Pancreas (tissue), 10 donors: Measurements from ENCODE around the gene KBTBD2. TPM values are rescaled to one million over a fixed set of nuclear protein-coding genes. Genes with fewer than 3 reads are reported as not detected.

Experiments used
- ATAC-seq, 4 donors: fragments of 200-7000 bp; cut with Tn5 transposase; one replicate each; pipeline versions ENCODE4 v1.8.0 to v1.9.1; 2020; ENCODE audit warnings: mild to moderate bottlenecking in 4 of 4, moderate library complexity in 4 of 4
- DNase-seq, 6 donors: peaks; one replicate each; pipeline ENCODE4 v3.0.0-alpha.2; 2020
- FAIRE-seq: peaks from 2 replicates; lab custom pipeline; 2012; peaks lifted over from hg19 to GRCh38; lab: Jason Lieb, UNC
- H3K27ac ChIP-seq, 4 donors: fragments of 200-600 bp; sonication (generic); 1 replicate in 3 of 4; 2 replicates in 1 of 4; pipeline versions ENCODE4 v1.5.0 to v1.8.0; 2020
- H3K27me3 ChIP-seq, 4 donors: fragments of 200-600 bp; one replicate each; pipeline ENCODE4 v1.8.0; 2021
- H3K36me3 ChIP-seq, 3 donors: fragments of 200-600 bp; sonication (generic) in 1 of 3; one replicate each; pipeline versions ENCODE4 v1.5.0 to v1.8.0; 2020 to 2021
- H3K4me1 ChIP-seq, 3 donors: fragments of 200-600 bp; one replicate each; pipeline ENCODE4 v1.8.0; 2021
- H3K4me3 ChIP-seq, 4 donors: fragments of 200-600 bp; sonication (generic) in 2 of 4; one replicate each; pipeline versions ENCODE4 v1.5.0 to v1.8.0; 2020 to 2021
- H3K9me3 ChIP-seq, 4 donors: fragments of 200-600 bp; one replicate each; pipeline ENCODE4 v1.8.0; 2021
- WGBS, 2 donors: extraction: QIAGEN DNeasy Blood & Tissue Kit; methylation state at CpG; one replicate each; pipeline ENCODE4 v1.1.7; 2013; 5-methylcytosine and 5-hydroxymethylcytosine counted together
- intact Hi-C, 3 donors: fragments of 100-400 bp; cut with DNase I; formaldehyde crosslinking; loops; one replicate each; pipeline versions ENCODE4 v1.11.1 to v1.14.2; 2022
- polyA plus RNA-seq, 2 donors: library from polyadenylated mRNA; stranded (reverse); fragments of 200-250 nt; gene quantifications; one replicate each; pipeline ENCODE4 v1.2.3, GENCODE V29; 2013
- total RNA-seq, 6 donors: library from RNA; stranded (reverse); fragmentation: NEBNext Ultra II Directional in 4 of 6; extraction: Animal tissue kit (Norgen Biotek cat#: 25700) in 4 of 6; gene quantifications; one replicate each; pipeline versions ENCODE4 v1.2.1 to v1.2.4, GENCODE V29; 2021 to 2023
- TF ChIP-seq, protein P1 (sequence below), 4 donors: fragments of 200-600 bp; sonication (generic) in 3 of 4; IDR thresholded peaks; one replicate each; pipeline versions ENCODE4 v1.5.0 to v1.8.0; 2021; ENCODE audit warnings: antibody characterized with exemption in 4 of 4
- donor health status: healthy with polysubstance abuse.
- donor health status: DM: no; HTN: no; CAD: no; lungs with moderate emphysema.
- donor health status: DM: no; HTN: no; CAD: no.
- donor health status: control.
- donor health status: control.
- donor health status: Bipolar disorder and iron deficiency.
- donor health status: DM: yes; HTN: yes; CAD: no.
- donor health status: DM: no; HTN: no; CAD: no.
- donor health status: DM: no; HTN: no; CAD: no.
- donor health status: DM: yes; HTN: yes; CAD: no.

Gene KBTBD2
- total and polyA plus RNA-seq, 8 donors = 6.3 to 18.1 (median 7.5) TPM

DNA sequence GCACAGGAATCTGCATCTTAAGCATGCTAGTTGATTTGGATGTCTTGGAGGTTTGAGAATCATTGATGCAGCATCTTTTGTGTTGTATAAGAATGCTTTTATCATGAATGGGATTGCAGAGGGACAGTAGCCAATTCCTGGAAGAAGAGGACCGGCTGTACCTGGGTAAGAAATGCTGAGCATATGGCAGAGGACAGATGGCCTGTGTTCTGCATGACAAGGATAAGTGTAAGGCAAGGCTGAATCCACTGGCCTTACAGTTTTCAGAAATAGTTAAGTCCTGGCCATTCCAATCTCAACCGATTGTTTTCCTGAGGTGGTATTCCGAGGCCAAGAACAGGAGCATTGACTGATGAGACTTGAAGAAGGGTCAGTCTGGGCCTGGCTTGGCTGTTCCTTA is 24.4 kb upstream of the KBTBD2 start:
- no peak overlapping the region for H3K27ac ChIP-seq
- no peak for DNase-seq
- no peaks in the 10 kb centered on the region for H3K4me1 ChIP-seq
- no peaks in the 10 kb centered on the region for H3K27me3 ChIP-seq
- no peak for ATAC-seq
- H3K9me3 ChIP-seq = no peaks in the 10 kb centered on the region
- intact Hi-C loops = no loop called here
- no peak overlapping the region for H3K4me3 ChIP-seq
- peaks cover 0 to 15% (median 0%) of the 10 kb centered on the region in 3 donors for H3K36me3 ChIP-seq
- 85 to 90% methylated on average over 3 of the region's 3 CpGs for WGBS, 2 donors
- TF ChIP-seq, protein P1, sequence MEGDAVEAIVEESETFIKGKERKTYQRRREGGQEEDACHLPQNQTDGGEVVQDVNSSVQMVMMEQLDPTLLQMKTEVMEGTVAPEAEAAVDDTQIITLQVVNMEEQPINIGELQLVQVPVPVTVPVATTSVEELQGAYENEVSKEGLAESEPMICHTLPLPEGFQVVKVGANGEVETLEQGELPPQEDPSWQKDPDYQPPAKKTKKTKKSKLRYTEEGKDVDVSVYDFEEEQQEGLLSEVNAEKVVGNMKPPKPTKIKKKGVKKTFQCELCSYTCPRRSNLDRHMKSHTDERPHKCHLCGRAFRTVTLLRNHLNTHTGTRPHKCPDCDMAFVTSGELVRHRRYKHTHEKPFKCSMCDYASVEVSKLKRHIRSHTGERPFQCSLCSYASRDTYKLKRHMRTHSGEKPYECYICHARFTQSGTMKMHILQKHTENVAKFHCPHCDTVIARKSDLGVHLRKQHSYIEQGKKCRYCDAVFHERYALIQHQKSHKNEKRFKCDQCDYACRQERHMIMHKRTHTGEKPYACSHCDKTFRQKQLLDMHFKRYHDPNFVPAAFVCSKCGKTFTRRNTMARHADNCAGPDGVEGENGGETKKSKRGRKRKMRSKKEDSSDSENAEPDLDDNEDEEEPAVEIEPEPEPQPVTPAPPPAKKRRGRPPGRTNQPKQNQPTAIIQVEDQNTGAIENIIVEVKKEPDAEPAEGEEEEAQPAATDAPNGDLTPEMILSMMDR (IDR thresholded peaks at IDR 0.05) = no peak
- FAIRE-seq = no peak

- Histone ChIP-seq H3K27ac (no peak overlapping the region), H3K4me3 (no peak overlapping the region), H3K27me3 (no peaks in the 10 kb centered on the region), H3K36me3 (peaks cover 0 to 15% (median 0%) of the 10 kb centered on the region in 3 donors), H3K9me3 (no peaks in the 10 kb centered on the region), H3K4me1 (no peaks in the 10 kb centered on the region)
- no peak for ATAC-seq
- intact Hi-C loops = no loop called here
- no peak for DNase-seq
- TF ChIP-seq, protein P1 (IDR thresholded peaks at IDR 0.05) = no peak
- FAIRE-seq = no peak
- WGBS, 2 donors = 91 to 96% methylated on average over 5 of the region's 5 CpGs
Measured at GRCh38 chr7:32915041-32915536, 23.5 kb upstream of the KBTBD2 start.

GRCh38 chr7:32914184-32914583 is 22.6 kb upstream of the KBTBD2 start:
- no peak for FAIRE-seq
- intact Hi-C loops = no loop called here
- ATAC-seq = peak in 1 of 4 donors; percentile 30

GRCh38 chr7:32910195-32910594 is 18.6 kb upstream of the KBTBD2 start:
- H3K36me3 ChIP-seq = no peaks in the 10 kb centered on the region
- no peaks in the 10 kb centered on the region for H3K27me3 ChIP-seq
- H3K4me3 ChIP-seq = no peak overlapping the region
- TF ChIP-seq, protein P1 (IDR thresholded peaks at IDR 0.05) = no peak
- intact Hi-C loops = no loop called here
- DNase-seq (no peak), FAIRE-seq (no peak), ATAC-seq (no peak)
- no peak overlapping the region for H3K27ac ChIP-seq
- 50 to 65% methylated on average over 1 of the region's 1 CpG for WGBS, 2 donors
- no peaks in the 10 kb centered on the region for H3K9me3 ChIP-seq
- no peaks in the 10 kb centered on the region for H3K4me1 ChIP-seq

More at GRCh38 chr7:32914184-32914583, 22.6 kb upstream of the KBTBD2 start:
- H3K4me1 ChIP-seq = no peaks in the 10 kb centered on the region
- no peak overlapping the region for H3K4me3 ChIP-seq
- H3K27me3 ChIP-seq = no peaks in the 10 kb centered on the region
- 72 to 95% methylated on average over 1 of the region's 1 CpG for WGBS, 2 donors
- no peak overlapping the region for H3K27ac ChIP-seq
- TF ChIP-seq, protein P1 (IDR thresholded peaks at IDR 0.05) = no peak
- H3K9me3 ChIP-seq = no peaks in the 10 kb centered on the region
- H3K36me3 ChIP-seq = peaks cover 0 to 9% (median 0%) of the 10 kb centered on the region in 3 donors
- DNase-seq = no peak

DNA sequence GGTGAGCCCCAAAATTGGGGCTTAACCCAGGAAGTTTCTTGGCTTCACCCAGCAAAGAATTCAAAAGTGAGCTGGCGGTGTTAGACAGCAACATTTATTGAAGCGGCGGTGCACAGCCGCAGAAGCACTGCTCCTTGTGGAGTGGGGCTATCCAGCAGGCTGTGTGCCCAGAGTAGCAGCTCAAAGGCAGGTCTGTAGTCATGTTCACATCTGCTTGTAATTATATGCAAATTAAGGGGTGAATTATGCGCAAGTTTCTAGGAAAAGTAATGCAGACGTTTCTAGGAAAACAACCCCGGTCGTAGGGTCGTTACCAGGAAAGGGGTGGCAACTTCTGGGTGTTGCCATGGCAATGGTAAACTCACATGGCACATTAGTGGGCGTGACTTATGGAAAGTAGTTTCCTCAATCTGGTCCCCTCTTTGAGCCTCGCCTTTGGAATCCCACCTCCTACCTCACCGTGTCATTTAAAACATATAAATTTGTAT is 13.7 kb upstream of the KBTBD2 start:
- peak in 4 of 6 donors; percentile 32 to 41 (median 33) for DNase-seq
- no peaks in the 10 kb centered on the region for H3K9me3 ChIP-seq
- H3K36me3 ChIP-seq = no peaks in the 10 kb centered on the region
- no peak for FAIRE-seq
- 22 to 37% methylated on average over 12 of the region's 12 CpGs for WGBS, 2 donors
- H3K27ac ChIP-seq = no peak overlapping the region
- H3K27me3 ChIP-seq = no peaks in the 10 kb centered on the region
- H3K4me1 ChIP-seq = no peaks in the 10 kb centered on the region
- TF ChIP-seq, protein P1 (IDR thresholded peaks at IDR 0.05) = no peak
- intact Hi-C loops = no loop called here
- H3K4me3 ChIP-seq = peak overlapping the region in 2 of 4 donors; percentile 6 to 28
- peak; percentile 53 to 92 (median 91) for ATAC-seq
